ENCODE data around the gene DAB2IP. TPM values are rescaled to one million over a fixed set of nuclear protein-coding genes. Genes with fewer than 3 reads are reported as not detected.
"Not testable (repeated sequence)": the region's sequence is repeated elsewhere in the genome, so short reads cannot be mapped to it uniquely, and the experiment has no call there.

The DAB2IP gene
- total RNA-seq, 1 donor from 2014 or later = 38.0 TPM

- H3K36me3 ChIP-seq (ENCODE audit: control insufficient read depth, insufficient read depth, low read length) = no peaks in the 10 kb centered on the region
- no peak for TF ChIP-seq CTCF (IDR thresholded peaks at IDR 0.05; ENCODE audit: insufficient read depth, low read length, poor library complexity, severe bottlenecking)
- H3K4me3 ChIP-seq (ENCODE audit: low read depth, low read length) = no peak overlapping the region
- no peak for DNase-seq (ENCODE audit: low read depth)
- no peaks in the 10 kb centered on the region for H3K27me3 ChIP-seq (ENCODE audit: control insufficient read depth, insufficient read depth, low read length)
These were observed 88.5 kb downstream of the DAB2IP start for GRCh38 chr9:121739971-121740370.

- Histone ChIP-seq H3K4me3 (ENCODE audit: low read depth, low read length) (no peak overlapping the region), H3K36me3 (ENCODE audit: control insufficient read depth, insufficient read depth, low read length) (no peaks in the 10 kb centered on the region), H3K27me3 (ENCODE audit: control insufficient read depth, insufficient read depth, low read length) (no peaks in the 10 kb centered on the region)
- no peak for TF ChIP-seq CTCF (IDR thresholded peaks at IDR 0.05; ENCODE audit: insufficient read depth, low read length, poor library complexity, severe bottlenecking)
- no peak for DNase-seq (ENCODE audit: low read depth)
These were observed 89.9 kb downstream of the DAB2IP start for GRCh38 chr9:121741228-121741918.

- H3K36me3 ChIP-seq (ENCODE audit: control insufficient read depth, insufficient read depth, low read length); DNase-seq (ENCODE audit: low read depth); H3K27me3 ChIP-seq (ENCODE audit: control insufficient read depth, insufficient read depth, low read length); H3K4me3 ChIP-seq (ENCODE audit: low read depth, low read length): not testable (repeated sequence)
These were observed 90.5 kb downstream of the DAB2IP start for GRCh38 chr9:121741919-121742283.

GRCh38 chr9:121742923-121743322 lies 91.5 kb downstream of the DAB2IP start:
- Histone ChIP-seq H3K4me3 (ENCODE audit: low read depth, low read length) (no peak overlapping the region), H3K27me3 (ENCODE audit: control insufficient read depth, insufficient read depth, low read length) (no peaks in the 10 kb centered on the region), H3K36me3 (ENCODE audit: control insufficient read depth, insufficient read depth, low read length) (no peaks in the 10 kb centered on the region)
- no peak for DNase-seq (ENCODE audit: low read depth)
- no peak for TF ChIP-seq CTCF (IDR thresholded peaks at IDR 0.05; ENCODE audit: insufficient read depth, low read length, poor library complexity, severe bottlenecking)

GRCh38 chr9:121743441-121744001 lies 92.1 kb downstream of the DAB2IP start:
- H3K27me3 ChIP-seq (ENCODE audit: control insufficient read depth, insufficient read depth, low read length) = no peaks in the 10 kb centered on the region
- peak; percentile 61 for DNase-seq (ENCODE audit: low read depth)

More at GRCh38 chr9:121743441-121744001, 92.1 kb downstream of the DAB2IP start:
- no peak for TF ChIP-seq CTCF (IDR thresholded peaks at IDR 0.05; ENCODE audit: insufficient read depth, low read length, poor library complexity, severe bottlenecking)
- Histone ChIP-seq H3K4me3 (ENCODE audit: low read depth, low read length) (peak overlapping the region; percentile 41), H3K36me3 (ENCODE audit: control insufficient read depth, insufficient read depth, low read length) (no peaks in the 10 kb centered on the region)
